IPS-NIHi7 (cell line): Measurements from ENCODE around the gene CORO2B.
A peak's percentile ranks its signal among the peaks of the same experiment; 100 is the strongest.

Source experiments
- DNase-seq: peaks from one replicate; pipeline ENCODE4 v3.0.0; 2012; ENCODE audit warnings: mixed read lengths; ENCODE audit errors: extremely low spot score

Gene CORO2B

DNA sequence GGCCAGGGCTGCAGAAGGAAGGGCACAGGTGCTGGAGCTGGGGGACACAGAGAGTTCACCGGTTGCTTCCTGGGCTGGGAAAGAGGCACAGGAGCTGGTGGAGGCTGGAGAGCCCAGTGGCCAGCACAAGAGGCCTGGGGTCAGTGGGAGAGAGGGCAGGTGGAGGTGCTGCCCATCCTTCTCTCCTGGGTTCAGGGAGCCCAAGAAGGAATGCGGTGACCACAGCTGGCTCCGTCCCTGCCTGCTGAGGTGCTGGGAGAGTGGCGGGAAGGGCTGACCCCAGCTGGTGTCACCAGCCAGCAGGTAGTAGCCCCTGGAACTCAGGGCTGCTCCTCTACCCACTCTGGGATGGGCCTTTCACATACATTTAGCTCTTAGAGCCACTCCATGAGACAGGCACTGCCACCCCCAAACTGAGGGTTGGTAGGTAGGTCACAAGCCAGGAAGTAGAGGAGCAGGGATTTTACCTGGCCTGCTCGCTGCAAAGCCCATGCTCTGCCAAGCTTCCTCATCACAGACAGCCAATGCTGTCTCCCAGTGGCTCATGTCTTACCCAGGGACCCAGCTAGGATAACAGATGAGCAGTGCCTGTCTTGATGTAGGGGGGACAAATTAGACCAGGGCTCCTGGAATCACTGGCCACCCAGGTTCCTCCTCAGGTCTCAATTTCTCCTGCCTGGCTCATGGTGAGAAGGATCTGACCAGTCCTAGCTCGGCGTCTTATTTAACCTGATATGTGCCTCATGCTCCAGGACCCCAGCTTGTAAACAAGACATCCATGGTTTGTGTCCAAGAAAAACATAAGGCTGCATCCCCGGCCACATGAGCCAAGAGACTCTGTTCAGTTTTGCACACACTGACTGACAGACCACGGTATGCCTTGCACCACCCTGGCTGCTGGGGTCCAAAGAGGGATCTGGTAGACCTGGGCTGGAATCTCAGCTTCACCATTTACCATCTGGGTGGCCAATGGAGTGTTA is 119.2 kb downstream of the CORO2B start:
- no peak for DNase-seq

DNA sequence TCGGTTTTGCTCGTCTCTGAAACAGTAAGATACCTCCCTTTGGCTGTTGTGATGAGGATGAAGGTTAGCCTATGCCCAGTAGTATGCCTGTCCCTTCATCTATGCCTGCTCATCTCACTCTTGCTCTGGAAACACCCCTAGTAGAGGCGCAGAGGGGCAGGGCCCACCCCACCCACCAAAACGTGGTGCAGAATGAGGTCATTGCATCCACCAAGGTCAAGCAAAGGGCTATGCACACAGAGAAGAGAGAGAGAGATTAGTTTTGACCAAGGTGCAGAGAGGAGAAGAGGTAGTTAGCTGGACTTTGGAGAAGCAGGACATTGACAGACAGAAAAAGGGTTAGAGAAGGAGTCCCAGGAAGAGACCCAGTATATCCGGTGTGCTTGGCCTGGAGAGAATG is 119.9 kb downstream of the CORO2B start:
- DNase-seq, result no peak

DNA sequence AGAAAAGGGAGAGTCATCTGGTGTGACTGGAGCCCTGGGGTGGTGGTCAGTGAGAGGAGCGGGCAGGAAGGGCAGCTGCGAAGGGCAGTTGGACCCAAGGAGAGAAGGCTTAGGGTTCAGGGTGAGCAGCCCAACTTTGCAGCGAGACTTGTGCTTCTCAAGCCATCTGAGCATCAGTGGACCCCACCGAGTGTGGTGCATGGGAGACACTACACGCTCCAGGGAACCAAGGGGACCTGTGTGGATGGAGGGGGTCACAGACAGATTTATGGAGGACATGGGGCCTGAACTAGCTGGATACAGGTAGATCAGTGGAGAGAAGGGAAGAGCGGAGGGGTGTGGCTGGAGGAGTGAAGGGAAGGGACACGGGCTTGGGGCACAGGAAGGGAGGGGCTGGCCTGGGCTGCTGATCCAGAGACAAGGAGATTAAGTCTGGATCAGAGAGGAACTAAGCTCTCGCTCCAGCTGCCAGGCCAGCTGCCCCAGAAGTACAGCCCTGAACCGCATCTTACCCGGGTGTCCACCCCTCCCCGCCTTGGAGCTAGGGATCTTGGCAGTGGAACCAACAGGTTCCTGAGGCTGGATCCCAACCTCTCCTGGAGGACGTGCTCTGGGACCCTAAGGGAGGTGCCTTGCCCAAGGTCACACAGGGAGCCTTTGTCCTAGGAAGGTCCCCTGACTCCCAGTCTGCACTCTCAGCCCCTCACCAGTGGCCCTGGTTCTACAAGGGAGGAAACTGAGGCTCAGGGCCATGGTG is 120.5 kb downstream of the CORO2B start:
- no peak for DNase-seq

DNA sequence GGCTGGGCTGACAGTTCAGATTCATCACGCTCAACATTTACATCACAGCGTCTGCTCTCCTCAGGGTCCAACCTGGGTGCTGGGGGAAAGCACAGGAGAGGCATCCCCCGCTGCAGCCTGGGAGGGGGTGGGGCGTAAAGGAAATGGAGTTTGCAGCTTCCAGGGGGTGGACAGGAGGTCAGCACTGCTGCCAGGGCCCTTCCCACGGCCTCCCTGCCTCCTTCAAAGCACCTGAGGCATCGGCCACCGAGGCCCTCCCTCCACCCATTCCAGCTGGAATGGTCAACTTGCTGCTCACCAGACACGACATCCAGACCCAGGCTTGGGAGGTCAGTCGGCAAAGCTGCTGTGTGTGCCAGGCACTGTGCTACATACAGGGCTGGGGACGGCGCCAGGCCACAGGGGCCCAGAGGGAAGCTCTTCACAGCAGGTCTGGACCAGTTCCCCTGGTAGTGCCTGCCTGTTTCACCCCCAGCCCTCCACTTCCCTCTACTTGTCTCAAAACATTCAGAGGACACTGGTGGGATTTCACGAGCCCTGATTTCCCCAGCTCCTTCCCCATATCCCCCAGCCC is 121.2 kb downstream of the CORO2B start:
- DNase-seq, result no peak

DNA sequence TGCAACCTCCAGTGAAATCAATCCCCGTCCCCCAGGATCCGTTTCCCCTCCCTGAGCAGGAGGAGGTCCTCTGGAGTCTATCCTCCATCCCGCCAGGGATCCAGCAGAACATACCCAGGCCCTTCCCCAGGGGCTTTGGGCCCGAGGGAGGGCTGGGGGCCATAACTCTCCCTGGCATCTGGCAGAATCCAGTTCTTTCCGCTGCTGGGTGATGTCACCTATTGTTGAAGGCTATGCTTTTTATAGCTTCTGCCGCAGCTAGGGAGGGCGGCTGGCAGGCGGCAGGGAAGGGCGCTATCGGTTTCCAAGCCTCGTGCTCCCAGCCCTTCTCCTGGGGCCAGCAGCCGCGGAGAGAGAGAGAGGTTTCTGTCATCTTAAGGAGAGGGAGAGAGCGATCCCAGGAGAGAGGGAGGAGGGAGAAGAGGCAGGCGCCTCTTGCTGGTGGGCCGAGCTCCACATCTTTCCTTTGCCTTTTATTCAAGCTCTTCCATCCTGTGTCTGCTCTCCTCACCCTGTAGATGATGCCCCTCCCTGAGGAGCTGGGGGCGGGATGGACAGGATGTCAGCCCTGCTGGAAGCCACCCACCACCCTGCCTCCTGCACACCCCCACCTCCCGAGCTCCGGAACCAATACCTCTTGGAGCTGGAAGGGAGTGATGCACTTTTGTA is 121.8 kb downstream of the CORO2B start:
- peak; percentile 67 for DNase-seq

DNA sequence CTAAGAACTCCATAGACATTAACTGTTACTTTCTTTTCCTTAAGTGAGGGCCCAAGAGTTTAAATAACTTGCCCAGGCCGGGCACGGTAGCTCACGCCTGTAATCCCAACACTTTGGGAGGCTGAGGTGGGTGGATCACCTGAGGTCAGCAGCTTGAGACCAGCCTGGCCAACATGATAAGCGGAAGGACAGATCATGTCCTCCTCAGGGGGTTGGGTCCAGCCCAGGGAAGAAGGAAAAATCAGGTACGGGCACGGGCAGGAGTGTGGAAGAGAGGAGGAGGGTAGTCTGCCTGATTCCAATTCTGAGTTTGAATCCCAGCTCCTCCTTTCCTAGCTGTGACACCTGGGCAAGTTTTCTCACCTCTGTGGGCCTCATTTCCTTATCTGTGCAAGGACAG is 123.1 kb downstream of the CORO2B start:
- no peak for DNase-seq

DNA sequence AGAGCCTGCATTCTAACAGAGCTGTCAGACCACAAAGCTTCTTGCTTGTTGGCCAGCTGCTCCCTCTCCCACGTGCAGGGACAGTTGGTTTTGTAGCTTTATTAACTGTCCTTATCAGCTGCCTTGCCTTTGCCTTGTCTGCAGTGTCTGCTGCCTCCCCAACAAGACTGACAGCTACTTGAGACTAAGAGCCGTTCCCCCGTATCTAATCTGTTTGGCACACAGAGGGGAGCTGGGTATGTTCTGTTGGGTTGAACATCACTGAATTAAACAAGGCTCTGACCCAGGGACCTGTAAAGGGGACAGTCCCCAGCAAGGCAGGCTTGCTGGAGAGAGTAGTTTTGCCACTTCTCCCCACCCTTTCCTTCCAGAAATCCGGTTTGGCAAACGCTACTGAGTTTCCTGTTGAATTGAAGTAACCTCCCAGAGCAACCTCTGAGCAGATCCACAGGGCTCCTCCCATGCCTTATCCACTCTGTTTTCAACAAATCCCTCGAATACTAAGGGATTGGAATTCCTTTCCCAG is 125.8 kb downstream of the CORO2B start:
- DNase-seq, result peak; percentile 54

DNA sequence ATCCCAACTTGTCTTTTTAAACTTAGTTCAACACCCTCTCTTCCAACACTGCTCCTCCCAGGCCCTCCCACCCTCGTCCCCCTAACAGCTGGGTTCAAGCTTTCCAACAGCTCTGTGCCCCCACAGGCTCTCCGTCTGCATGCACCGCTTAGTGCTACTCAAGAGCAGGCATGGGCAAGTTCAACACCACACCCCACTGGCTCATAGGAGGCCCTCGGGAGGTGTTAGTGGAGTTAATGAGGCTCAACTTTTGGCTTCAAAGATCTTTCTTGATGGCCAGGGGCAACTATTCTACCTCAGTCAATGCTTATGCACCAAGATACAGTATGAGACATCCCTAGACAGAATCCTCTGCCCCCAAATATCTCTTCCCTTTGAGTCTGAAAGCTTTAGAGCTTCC is 127.5 kb downstream of the CORO2B start:
- DNase-seq, result no peak

DNA sequence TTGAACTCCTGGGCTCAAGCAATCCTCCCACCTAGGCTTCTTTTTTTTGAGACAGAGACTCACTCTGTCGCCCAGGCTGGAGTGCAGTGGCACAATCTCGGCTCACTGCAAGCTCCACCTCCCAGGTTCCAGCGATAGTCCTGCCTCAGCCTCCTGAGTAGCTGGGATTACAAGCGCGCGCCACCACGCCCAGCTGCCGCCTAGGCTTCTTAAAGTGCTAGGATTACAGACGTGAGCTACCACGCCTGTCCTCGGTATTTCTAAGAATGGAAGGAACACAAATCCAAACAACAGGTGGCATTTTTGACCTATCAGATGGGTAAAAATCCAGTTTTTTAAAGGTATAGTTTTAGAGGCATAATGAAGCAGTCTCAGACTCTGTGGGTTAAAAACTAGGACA is 128.1 kb downstream of the CORO2B start:
- DNase-seq, result no peak

DNA sequence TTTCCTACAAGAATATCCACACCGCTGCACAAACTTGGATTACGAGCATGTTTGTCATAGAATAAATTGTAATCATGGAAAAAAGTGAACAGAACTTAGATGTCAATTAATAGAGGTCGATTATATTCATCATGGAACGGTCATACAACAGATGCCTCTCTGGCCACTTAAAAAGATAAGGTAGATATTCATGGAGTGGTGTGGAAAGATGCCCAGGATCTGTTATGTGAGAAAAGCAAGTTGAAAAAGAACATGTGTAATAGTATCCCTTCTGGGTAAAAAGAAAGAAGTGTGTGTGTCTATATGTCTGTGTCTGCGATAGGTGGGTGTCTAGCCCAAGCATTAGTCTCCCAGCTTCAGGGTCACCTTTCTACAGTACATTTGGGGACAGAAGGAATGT is 128.6 kb downstream of the CORO2B start:
- DNase-seq, result no peak

DNA sequence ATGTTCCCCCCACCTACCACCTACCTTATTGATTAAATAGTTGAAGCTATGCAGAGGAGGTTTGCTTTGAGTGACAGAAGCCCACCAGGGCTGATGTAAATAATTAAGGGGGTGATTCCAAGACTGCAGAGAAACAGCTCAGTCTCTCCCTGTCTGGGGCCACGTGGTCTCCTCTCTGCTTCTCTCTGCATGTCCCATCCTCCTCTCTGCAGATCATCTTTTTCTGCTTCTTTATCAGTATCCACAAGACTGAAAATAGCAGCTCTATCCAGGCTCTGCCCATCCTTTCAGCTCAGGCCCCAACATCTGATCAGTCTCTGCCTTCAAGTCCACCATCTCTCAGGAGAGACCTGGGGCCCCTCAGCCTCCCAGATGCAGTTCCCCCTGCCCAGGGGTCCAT is 131.1 kb downstream of the CORO2B start:
- DNase-seq, result no peak

DNA sequence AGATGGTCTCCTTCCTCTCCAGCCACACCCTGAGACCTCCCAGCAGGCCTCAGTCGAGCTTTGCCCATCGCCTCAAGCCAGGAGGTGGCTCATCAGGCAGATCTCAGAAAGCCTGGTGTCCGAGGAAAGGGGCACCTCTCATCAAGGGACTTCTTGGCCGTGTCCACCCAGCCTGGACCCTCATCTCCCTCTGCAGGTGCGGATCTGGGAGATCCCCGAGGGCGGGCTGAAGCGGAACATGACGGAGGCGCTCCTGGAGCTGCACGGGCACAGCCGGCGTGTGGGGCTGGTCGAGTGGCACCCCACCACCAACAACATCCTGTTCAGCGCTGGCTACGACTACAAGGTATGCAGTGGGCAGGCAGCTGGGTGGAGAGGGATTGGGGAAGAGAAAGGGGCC is 131.7 kb downstream of the CORO2B start:
- no peak for DNase-seq

DNA sequence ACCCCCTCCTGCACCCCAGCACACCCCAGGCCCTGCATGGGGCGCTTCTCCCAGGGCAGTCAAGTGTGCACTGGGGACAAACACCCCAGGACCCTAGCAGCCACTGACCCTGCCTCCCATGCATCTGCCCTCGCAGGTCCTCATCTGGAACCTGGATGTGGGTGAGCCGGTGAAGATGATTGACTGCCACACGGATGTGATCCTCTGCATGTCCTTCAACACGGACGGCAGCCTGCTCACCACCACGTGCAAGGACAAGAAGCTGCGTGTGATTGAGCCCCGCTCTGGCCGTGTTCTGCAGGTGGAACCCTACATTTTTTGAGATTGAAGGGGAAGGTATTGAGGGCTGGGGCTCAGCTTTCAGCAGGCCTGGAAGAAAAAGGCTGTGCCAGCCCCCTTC is 132.6 kb downstream of the CORO2B start:
- DNase-seq, result no peak

DNA sequence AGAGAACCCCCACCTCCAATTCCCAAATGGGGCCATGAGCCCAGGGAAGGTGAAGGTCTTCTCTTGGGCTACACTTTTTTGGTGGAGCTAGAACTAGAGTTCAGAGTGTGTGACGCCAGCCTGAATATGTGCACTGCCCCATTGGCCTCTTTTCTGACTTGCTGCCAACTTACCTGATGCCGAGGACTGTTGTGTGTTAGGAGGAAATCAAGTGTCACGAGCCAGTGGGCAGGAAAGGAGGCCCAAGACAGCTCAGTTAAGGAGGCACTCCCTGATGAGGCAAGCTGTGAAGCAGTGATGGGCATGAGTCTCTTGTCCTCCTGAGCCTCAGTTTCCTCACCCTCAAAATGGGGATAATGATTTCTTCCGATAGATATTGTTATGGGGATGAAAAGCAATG is 134.1 kb downstream of the CORO2B start:
- DNase-seq, result no peak

DNA sequence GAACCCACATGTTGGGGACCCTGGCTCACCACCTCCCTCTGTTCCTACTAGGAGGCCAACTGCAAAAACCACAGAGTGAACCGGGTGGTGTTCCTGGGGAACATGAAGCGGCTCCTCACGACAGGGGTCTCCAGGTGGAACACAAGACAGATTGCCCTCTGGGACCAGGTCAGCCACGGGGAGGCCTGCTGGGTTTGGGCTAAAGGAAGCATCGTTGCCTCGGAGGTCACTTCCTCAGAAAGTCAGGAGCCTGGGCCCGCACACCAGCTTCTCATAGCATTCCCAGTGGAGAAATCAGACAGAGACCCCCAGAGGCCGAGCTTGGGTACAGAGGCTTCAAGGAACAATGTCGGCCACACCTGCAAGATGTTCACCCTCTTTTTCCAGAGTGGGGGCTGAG is 135.1 kb downstream of the CORO2B start:
- DNase-seq, result no peak

DNA sequence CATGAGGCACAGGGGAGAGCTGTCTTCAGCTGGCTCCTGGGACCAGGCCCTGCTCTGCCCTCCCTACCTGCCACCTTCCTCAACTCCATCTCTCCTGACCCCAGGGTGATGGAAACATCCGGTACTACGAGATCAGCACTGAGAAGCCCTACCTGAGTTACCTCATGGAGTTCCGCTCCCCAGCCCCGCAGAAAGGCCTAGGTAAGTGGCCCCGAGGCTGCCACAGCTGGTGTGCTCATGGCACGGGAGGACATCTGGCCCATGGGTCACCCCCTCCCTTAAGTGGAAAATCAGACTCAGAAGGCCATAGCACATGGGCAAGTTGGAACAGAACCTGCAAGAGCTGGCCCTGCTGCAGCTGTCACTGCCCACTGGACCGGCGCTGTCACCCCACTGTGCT is 136.3 kb downstream of the CORO2B start:
- no peak for DNase-seq

DNA sequence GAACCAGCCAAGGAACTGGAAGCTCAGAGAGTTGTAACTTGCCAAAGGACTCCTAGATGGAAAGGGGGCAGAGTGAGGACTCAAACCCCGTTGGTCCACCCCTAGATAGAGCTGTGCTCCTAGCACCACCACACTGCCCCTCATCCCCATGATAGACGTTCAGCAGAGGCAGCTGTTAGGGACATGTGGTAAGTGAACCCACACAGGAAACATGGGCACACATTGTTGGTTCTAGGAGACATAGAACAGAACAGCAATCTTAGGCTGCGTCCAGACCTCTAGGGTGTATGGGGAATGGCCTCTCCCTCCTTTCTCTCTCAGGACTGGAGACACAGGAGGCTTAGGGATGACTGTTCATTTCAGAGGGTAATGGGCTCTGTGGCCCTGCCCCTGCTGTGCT is 139.2 kb downstream of the CORO2B start:
- no peak for DNase-seq

DNA sequence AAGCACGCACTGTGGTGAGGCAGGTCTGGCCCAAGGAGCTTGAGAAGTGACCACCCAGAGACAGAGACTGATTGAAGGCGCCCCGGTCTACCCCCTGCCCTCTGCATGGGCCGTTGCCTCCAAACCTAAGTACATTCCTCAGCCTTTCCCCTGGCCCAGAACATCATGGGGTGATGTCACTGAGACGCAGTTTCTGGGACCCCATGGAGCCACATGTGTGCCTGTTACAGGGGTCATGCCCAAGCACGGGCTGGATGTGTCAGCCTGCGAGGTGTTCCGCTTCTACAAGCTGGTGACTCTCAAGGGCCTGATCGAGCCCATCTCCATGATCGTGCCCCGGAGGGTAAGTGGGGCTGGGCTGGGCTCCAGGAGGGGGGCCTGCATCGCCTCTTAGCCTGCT is 139.7 kb downstream of the CORO2B start:
- no peak for DNase-seq

DNA sequence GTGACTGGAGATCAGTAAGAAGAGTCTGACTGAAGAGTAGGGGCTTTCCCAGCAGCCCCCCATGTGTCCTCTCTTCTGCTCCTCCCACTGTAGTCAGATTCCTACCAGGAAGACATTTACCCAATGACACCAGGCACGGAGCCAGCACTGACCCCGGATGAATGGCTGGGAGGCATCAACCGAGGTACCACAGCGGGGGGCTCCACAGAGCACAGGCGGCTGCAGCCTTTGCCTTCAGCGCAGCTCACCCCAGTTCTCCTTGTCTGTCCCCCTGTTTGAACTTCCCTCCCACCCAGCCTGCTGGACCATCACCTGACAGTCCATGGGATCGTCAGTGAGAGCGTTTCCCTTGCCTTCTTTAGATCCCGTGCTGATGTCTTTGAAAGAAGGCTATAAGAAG is 140.3 kb downstream of the CORO2B start:
- no peak for DNase-seq

DNA sequence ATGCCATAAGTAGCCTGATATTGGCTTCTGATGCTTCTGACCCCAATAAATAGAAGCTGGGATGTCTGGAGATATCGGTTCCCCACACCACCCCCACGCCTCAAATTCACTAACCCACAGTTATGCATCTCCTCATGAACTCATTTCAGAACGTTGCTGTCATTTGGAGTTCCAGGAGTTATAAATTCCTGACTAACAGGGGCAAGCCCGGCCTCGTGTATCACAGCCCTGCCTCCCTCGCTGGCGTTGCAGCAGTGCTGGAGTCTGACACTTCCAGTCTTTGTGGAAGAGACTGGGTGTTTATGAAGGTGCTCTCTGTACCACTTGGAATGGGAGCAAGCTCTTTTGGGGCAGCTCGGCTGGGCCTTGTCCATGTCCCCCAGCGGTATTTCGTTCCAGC is 140.9 kb downstream of the CORO2B start:
- DNase-seq, result no peak

DNA sequence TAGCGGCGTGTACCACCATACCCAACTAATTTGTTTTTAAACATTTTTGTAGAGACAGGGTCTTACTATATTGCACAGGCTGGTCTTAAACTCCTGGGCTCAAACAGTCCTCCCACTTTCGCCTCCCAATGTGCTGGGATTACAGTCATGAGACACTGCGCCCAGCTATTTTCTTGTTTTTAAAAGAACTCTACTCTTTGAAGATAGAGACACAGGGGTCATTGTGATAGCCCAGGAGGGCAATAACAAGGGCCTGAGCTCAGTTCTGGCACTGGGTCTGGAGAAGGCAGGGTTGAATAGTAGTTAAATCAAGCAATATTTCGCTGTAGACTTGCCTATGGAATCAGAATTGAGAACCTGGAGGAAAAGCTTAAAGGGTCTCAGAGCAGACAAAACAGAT is 143.1 kb downstream of the CORO2B start:
- no peak for DNase-seq

DNA sequence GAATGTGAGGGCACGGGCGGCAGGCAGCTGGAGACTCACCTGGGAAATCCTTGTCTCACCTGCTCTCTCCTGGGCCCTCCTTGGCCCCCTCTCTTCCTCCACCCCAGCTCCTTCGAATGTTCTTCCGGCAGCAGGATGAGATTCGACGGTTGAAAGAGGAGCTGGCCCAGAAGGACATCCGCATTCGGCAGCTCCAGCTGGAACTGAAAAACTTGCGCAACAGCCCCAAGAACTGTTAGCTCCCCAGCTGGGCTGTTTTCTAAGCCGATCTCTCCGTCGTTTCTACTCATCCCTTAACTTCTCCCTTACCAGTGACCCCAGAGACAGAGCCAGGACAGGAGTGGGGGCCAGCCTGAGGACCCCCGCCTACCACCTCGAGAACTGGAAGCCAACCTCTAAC is 146.9 kb downstream of the CORO2B start:
- peak; percentile 40 for DNase-seq
